GM19351 (cell line): ENCODE measurements around the gene NFATC2.
A peak's percentile ranks its signal among the peaks of the same experiment; 100 is the strongest.
"Not testable (repeated sequence)": the region's sequence is repeated elsewhere in the genome, so short reads cannot be mapped to it uniquely, and the experiment has no call there.

ENCODE experiments used
- ATAC-seq: cut with Tn5 transposase; IDR thresholded peaks from one replicate; pipeline ENCODE4 v1.9.1; 2021; ENCODE audit warnings: mild to moderate bottlenecking, moderate library complexity; ENCODE audit not compliant: unreplicated experiment

Gene NFATC2

DNA sequence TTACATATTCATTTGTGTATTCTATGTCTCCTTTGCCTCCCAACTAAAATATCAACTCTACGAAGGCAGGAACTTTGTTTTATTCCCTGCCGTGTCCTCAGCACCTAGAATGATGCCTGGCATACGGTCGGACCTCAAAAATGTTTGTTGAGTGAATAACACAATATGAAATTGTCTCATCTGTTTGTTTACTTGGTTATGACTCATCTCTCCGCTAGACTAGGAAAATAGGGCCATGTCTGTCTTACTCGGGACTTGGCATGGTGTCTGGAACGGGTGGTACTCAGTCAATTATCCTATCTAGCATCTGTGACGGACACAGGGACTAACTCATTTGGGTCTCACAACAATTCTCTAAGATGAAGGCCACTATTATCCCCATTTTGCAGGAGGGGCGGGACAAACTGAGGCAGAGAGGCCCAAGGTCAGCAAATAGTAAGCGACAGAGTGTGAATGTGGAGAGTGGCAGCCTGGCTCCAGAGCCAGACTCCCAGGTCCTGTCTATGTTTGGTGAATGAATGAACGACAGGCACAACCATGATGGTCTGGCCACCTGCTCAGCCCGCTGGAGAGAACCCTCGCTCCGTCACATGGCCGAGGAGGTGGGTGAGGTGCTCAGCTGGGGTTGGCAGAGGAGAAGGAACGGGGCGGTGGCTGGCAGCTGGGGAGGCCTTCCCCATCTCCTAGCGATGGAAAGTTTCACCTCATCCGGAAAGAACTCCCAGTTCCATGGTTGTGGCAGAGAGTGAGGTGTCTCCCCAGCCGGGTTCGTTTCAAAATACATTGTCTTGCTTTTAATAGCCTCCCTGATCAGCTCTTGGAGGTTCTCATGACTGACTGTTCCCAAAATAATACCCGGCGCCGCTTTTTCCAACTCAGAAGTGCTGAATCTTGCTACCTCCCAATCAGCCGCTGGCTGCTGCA, 27.6 kb upstream of the NFATC2 start:
- no peak for ATAC-seq

GRCh38 chr20:51568533-51568932, 26.0 kb upstream of the NFATC2 start:
- ATAC-seq = not testable (repeated sequence)

- ATAC-seq = no peak
These were observed 25.1 kb upstream of the NFATC2 start for GRCh38 chr20:51567622-51568021.

- ATAC-seq = no peak
These were observed 24.1 kb upstream of the NFATC2 start for GRCh38 chr20:51566594-51566993.

DNA sequence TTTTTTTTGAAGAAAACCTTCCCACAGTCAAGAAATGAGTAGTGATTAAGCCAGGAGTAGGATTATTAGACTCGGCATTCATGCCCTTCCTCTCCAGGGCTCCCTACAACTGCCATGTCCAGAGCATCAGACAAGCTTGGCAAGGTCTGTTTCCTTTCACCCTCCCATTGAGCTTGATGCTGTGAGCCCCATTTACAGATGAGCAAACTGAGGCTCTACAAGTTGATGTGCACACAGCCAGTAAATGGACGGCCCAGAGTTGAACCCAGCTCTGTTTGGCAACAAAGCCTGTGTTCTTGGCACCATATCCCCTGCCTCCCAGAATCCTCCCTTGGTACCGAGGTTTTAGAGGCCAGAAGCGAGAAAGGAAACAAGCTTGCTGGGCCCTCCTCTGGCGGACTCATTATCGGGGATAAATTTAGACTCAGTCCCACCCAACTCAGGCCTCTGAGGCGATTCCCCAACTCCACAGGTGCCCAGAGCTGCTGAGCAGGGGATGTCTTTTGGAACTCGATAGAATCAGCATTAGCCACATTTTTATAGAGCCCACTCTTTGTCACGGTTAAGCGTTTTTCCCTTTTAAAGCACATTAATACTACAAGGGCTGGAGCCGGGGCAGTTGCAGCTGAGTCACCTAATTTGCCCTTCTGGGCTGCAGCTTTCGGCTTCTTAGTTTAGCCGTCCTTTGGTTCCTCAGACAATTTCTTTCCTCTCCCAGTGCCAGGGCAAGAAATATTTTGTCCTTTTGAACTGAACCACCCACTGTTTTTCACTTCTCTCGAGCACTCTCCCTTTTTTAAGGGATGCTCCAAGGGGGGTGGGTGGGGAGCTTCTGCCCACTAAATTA, 23.0 kb upstream of the NFATC2 start:
- ATAC-seq = no peak

DNA sequence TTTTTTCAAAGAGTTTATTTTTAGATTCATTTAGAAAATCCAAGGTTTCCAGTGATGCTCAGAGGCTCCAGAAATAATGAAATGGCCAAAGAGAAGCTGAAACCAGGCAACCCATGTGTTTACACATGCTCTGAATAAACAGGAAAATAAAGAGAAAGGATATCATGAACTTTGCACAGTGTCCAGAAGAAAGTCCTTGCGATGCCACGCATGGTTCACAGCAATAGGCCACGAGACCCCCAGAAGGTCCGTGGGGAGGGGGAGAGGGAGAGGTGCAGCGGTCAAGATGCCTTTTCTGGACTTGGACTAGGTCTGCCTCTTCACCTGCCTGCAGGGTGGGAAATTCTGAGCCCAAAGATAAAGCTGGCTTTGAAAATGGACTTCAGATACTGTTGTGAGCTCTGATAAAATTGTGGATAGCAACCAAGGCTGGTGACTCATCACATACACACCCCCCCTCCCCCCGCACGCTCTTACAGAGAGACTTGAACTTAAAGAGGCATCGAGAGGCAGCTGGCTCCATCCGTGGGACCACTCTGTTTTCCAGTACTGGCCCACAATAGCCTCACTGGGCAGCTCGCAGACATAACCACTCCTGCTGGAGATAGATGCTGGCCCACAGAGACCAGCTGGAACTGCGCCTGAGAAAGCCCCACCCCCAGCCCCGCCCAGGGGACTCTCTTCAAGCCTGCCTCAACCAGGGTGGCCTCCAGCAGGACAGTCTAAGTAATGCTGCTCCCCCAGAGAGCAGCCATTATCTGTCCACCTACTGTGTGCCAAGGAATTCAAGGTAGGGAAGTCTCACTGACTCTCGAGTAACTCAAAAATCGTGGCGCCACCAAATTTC, 21.2 kb upstream of the NFATC2 start:
- ATAC-seq = no peak

DNA sequence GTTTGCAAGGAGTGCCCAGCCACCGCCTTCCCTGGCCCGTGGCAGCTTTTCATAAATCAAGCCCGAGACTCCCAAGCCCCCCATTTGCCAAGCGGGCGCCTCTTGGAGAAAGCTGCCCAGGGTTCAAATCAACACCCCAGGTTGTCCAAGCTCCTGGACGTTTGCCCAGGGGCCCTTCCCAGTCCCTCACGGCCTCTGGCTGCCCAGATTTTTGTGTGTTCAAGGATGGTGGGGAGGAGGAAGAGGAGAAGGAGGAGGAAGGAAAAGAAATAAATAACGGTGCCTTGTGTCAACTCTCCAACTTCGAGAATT, 20.6 kb upstream of the NFATC2 start:
- ATAC-seq = no peak

DNA sequence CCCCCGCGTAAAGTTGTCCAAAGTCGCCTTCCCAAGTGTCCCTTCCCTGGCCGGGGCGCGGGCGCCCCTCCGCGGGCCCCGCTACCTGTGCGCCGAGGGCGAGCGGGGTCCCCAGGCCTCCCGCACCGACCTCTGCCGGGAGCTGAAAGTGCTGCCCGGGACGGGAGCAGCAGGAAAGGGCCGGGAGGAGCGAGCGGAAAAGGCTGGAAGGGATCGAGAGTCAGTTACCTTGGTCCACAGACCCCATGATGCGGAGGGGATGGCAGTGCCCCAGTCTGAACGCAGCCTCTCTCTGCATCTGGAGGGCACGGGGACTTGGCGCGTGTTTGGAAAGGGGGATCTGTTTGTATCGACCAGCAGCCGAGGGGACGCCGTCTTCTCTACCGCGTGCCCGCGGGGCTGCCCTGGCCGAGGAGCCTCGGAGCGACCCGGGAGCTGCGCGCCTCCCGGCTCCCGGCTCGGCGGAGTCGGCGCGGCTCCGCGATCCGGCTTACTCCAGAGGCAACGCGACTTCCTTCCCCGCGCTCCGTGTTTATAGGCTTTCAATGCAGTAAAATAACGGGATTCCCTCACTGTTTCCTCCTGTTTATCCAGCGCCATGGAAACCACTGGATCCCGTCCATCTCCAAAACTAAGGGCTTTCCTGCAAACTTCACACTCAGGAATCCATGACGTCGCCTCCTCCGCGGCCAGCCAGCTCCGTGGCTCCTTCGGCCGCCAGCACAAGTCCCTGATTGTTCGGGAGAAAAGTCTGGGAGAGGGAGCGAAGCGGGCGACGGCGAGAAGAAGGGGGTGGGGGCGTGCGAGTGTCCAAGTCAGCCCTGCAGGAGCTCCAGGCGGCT, 20.0 kb upstream of the NFATC2 start:
- no peak for ATAC-seq

- no peak for ATAC-seq
These were observed 19.5 kb upstream of the NFATC2 start for GRCh38 chr20:51562027-51562331.

- ATAC-seq = no peak
These were observed 18.2 kb upstream of the NFATC2 start for GRCh38 chr20:51560550-51561307.

DNA sequence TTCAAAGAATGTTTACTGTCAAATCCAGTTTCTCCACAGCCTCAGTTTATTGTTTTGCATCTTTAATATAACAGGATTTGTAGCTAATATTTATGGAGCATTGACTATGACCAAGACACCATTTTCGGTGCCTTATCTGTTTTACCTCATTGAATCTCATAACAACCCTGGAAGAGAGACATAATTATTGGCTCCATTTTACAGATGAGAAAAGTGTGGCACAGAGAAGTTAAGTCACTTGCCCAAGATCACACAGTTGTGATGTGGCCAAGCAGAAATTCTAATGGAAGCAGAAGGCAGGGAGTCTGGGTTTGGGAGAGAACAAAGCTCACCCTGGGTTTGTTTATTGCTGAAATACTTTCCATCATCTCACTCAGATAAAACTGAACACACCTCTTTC, 17.5 kb upstream of the NFATC2 start:
- ATAC-seq = no peak

DNA sequence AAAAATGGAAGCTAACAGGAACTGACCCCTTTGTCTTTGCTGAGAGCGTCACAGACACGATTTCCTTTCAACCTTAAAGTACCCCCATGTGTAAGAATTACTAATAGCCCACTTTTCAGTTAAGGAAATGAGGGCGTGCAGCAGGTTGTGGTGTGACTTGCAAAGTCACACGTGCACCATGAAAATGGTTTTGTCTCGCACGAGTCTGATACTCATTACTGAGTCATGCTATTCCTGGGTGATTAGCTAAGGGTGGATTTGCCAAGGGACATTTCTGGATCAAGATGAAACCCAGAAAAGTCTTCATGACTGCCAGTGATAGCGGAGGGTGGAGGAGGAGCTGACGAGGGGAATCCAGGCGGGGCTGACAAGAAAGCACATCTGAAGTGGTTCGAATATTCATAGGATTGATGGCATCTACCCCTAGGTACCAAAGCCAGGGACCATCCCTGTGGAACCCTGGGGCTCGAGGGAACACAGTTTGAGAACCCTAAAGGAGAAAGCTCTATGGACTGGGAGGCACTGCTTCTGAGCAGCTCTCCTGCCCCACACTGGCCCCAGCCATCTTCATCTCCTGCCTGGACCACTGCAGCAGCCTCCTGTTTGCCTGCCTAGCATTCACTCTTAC, 12.1 kb upstream of the NFATC2 start:
- ATAC-seq = peak; percentile 84

- no peak for ATAC-seq
These were observed 11.5 kb upstream of the NFATC2 start for GRCh38 chr20:51553897-51554486.

DNA sequence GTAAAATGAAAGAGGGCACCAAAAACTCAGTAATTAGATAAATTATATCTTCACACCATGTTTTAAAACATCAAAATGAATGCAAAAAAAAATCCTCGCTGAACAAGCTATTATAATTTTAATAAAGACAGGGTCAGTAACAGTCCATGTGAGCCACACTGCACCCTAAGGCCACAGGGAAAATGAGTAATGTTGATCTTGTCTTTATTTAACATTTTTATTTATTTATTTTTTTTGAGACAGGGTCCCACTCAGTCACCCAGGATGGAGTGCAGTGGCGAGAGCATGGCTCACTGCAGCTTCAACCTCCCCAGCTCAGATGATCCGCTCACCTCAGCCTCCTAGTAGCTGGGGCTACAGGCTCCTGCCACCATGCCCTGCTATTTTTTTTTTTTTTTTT, 8.7 kb upstream of the NFATC2 start:
- no peak for ATAC-seq

DNA sequence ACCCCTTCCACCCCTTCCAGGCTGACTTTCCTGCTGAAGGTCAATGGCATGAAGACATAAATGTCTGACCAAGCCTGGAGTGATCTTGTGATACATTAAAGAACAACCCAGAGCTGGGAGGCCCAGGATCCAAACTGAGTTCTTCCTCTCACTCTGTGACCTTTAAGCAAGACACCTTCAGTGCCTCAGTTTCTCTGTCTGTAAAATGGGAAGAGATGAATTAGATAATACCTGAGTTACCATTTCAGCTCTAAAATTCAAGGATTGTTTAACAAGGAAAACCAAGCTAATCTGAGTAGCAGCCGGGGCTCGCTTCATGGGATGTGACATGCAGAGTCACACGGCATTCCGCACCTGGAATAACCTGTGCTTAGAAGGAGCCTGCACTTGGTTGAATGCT, 7.0 kb upstream of the NFATC2 start:
- ATAC-seq = no peak

GRCh38 chr20:51547951-51548350, 5.4 kb upstream of the NFATC2 start:
- no peak for ATAC-seq

DNA sequence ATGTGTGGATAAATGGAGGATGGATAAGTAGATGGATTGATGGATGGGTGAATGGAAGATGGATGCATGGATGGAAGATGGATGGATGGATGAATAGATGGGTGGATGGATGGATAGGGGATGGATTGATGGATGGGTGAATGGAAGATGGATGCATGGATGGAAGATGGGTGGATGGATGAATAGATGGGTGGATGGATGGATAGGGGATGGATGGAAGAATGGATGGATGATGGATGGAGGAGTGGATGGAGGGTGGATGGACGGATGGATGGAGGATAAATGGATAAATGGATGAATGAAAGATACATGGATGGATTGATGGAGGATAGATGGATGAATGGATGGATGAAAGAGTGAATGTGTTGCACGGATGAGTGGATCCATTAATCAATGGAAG, 3.0 kb upstream of the NFATC2 start:
- ATAC-seq = no peak

DNA sequence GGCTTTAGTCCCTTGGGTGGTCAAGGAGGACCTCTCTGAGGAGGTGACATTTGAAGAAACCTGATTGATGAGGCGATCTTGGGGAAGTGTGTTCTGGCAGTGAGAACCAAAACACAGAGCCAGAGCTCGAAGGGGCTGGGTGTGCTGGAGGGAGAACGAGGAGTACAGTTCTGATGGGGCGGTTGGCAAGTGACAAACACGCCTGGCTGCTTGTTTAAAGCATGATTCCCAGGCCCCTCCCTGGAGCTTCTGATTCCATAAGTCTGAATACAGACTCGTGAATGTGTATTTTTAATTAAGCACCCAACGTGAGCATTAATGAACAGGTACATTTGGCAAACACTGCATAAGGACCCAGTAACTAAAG, 886 bp upstream of the NFATC2 start:
- no peak for ATAC-seq

- ATAC-seq = peak; percentile 37
These were observed 417 bp downstream of the NFATC2 start for GRCh38 chr20:51542033-51542570.
